ENCODE measurements around the gene OR13F1. TPM values are rescaled to one million over a fixed set of nuclear protein-coding genes. Genes with fewer than 3 reads are reported as not detected.

Gene OR13F1
- total and polyA plus RNA-seq, 2 of the 8 experiments (the other 6 are each of a cell fraction or from before 2014, with no cell fraction given): not detected

DNA sequence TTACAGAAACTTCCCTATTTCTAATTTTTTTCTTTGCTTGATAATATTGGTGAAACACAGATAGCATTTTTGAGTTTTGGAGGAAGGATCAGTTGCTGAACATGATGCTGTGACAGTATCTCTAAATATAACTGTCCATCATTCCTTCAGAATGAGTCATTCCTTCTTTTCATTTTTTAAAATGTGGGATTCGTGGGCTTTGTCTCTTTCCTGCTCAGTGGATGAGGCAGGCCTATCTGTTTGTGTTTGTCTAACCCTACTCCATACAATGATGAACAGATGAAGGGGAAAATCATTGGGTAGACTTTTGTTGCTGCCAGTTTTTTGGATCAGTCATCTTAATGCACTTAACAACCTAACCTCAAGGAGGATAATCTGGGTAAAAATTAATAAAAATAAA lies 49.2 kb downstream of the OR13F1 start (continued):
- no peak for TF ChIP-seq MAFK (IDR thresholded peaks at IDR 0.05; ENCODE audit: low read depth, low read length)
- TF ChIP-seq NRF1 (IDR thresholded peaks at IDR 0.05; ENCODE audit: low read depth, low read length): no peak
- TF ChIP-seq YY1 (IDR thresholded peaks at IDR 0.05; ENCODE audit: low read depth, low read length): no peak
- TF ChIP-seq, protein P1, sequence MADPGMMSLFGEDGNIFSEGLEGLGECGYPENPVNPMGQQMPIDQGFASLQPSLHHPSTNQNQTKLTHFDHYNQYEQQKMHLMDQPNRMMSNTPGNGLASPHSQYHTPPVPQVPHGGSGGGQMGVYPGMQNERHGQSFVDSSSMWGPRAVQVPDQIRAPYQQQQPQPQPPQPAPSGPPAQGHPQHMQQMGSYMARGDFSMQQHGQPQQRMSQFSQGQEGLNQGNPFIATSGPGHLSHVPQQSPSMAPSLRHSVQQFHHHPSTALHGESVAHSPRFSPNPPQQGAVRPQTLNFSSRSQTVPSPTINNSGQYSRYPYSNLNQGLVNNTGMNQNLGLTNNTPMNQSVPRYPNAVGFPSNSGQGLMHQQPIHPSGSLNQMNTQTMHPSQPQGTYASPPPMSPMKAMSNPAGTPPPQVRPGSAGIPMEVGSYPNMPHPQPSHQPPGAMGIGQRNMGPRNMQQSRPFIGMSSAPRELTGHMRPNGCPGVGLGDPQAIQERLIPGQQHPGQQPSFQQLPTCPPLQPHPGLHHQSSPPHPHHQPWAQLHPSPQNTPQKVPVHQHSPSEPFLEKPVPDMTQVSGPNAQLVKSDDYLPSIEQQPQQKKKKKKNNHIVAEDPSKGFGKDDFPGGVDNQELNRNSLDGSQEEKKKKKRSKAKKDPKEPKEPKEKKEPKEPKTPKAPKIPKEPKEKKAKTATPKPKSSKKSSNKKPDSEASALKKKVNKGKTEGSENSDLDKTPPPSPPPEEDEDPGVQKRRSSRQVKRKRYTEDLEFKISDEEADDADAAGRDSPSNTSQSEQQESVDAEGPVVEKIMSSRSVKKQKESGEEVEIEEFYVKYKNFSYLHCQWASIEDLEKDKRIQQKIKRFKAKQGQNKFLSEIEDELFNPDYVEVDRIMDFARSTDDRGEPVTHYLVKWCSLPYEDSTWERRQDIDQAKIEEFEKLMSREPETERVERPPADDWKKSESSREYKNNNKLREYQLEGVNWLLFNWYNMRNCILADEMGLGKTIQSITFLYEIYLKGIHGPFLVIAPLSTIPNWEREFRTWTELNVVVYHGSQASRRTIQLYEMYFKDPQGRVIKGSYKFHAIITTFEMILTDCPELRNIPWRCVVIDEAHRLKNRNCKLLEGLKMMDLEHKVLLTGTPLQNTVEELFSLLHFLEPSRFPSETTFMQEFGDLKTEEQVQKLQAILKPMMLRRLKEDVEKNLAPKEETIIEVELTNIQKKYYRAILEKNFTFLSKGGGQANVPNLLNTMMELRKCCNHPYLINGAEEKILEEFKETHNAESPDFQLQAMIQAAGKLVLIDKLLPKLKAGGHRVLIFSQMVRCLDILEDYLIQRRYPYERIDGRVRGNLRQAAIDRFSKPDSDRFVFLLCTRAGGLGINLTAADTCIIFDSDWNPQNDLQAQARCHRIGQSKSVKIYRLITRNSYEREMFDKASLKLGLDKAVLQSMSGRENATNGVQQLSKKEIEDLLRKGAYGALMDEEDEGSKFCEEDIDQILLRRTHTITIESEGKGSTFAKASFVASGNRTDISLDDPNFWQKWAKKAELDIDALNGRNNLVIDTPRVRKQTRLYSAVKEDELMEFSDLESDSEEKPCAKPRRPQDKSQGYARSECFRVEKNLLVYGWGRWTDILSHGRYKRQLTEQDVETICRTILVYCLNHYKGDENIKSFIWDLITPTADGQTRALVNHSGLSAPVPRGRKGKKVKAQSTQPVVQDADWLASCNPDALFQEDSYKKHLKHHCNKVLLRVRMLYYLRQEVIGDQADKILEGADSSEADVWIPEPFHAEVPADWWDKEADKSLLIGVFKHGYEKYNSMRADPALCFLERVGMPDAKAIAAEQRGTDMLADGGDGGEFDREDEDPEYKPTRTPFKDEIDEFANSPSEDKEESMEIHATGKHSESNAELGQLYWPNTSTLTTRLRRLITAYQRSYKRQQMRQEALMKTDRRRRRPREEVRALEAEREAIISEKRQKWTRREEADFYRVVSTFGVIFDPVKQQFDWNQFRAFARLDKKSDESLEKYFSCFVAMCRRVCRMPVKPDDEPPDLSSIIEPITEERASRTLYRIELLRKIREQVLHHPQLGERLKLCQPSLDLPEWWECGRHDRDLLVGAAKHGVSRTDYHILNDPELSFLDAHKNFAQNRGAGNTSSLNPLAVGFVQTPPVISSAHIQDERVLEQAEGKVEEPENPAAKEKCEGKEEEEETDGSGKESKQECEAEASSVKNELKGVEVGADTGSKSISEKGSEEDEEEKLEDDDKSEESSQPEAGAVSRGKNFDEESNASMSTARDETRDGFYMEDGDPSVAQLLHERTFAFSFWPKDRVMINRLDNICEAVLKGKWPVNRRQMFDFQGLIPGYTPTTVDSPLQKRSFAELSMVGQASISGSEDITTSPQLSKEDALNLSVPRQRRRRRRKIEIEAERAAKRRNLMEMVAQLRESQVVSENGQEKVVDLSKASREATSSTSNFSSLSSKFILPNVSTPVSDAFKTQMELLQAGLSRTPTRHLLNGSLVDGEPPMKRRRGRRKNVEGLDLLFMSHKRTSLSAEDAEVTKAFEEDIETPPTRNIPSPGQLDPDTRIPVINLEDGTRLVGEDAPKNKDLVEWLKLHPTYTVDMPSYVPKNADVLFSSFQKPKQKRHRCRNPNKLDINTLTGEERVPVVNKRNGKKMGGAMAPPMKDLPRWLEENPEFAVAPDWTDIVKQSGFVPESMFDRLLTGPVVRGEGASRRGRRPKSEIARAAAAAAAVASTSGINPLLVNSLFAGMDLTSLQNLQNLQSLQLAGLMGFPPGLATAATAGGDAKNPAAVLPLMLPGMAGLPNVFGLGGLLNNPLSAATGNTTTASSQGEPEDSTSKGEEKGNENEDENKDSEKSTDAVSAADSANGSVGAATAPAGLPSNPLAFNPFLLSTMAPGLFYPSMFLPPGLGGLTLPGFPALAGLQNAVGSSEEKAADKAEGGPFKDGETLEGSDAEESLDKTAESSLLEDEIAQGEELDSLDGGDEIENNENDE (IDR thresholded peaks at IDR 0.05; ENCODE audit: insufficient replicate concordance, low read length): no peak
- no peak for TF ChIP-seq CHD1 (IDR thresholded peaks at IDR 0.05; ENCODE audit: low read depth, low read length)
- TF ChIP-seq CEBPB (IDR thresholded peaks at IDR 0.05; ENCODE audit: low read depth, low read length): no peak
